WTC11 (cell line): ENCODE results near the gene USB1. TPM values are rescaled to one million over a fixed set of nuclear protein-coding genes. Genes with fewer than 3 reads are reported as not detected.

Experiments used
- ATAC-seq: fragments of 200-7000 bp; cut with Tn5 transposase; 2 replicates; pipeline ENCODE4 v1.10.0; 2021; ENCODE audit warnings: mild to moderate bottlenecking, moderate library complexity
- CTCF ChIA-PET: fragments of 300-600 bp; sonication (Branson Sonifier 250); formaldehyde crosslinking; loops from one replicate; lab custom pipeline; 2021; ENCODE audit warnings: antibody characterized with exemption; lab: Charles Lee
- POLR2A ChIA-PET: fragments of 350-600 bp; sonication (Branson Sonifier 250); formaldehyde crosslinking; loops from one replicate; lab custom pipeline; 2021; ENCODE audit warnings: antibody characterized with exemption; lab: Charles Lee
- DNase-seq: peaks from one replicate; pipeline ENCODE4 v3.0.0; 2021; ENCODE audit warnings: low spot score
- H3K27ac Mint-ChIP-seq: 2 replicates; pipeline ENCODE4 v1.8.0; 2021; ENCODE audit warnings: mixed read lengths
- H3K27me3 Mint-ChIP-seq: 2 replicates; pipeline ENCODE4 v1.8.0; 2021; ENCODE audit warnings: low read depth, mild to moderate bottlenecking, moderate library complexity, mixed read lengths
- H3K36me3 Mint-ChIP-seq: 2 replicates; pipeline ENCODE4 v1.8.0; 2021; ENCODE audit warnings: mixed read lengths
- H3K4me1 Mint-ChIP-seq: 2 replicates; pipeline ENCODE4 v1.8.0; 2022; ENCODE audit warnings: mixed read lengths
- H3K4me3 Mint-ChIP-seq: 2 replicates; pipeline ENCODE4 v1.8.0; 2021; ENCODE audit warnings: mild to moderate bottlenecking, moderate library complexity, mixed read lengths
- H3K9me3 Mint-ChIP-seq: 2 replicates; pipeline ENCODE4 v1.8.0; 2021; ENCODE audit warnings: mixed read lengths
- AFF4 ChIP-seq: sonication (generic); formaldehyde crosslinking; IDR thresholded peaks from 2 replicates; pipeline ENCODE4 v1.8.1; 2023; ENCODE audit warnings: mild to moderate bottlenecking, missing genetic modification reagents, borderline replicate concordance
- ARID4B ChIP-seq: sonication (generic); formaldehyde crosslinking; IDR thresholded peaks from 2 replicates; pipeline ENCODE4 v1.8.0; 2023; ENCODE audit warnings: missing genetic modification reagents, mild to moderate bottlenecking, borderline replicate concordance
- E2F5 ChIP-seq: sonication (generic); formaldehyde crosslinking; IDR thresholded peaks from 2 replicates; pipeline ENCODE4 v1.8.1; 2022; ENCODE audit warnings: mild to moderate bottlenecking, moderate library complexity, missing genetic modification reagents
- ERG ChIP-seq: fragments of 250-450 bp; sonication (Bioruptor Pico); IDR thresholded peaks from 2 replicates; pipeline ENCODE4 v1.8.0; 2021; ENCODE audit warnings: mild to moderate bottlenecking
- FOXP4 ChIP-seq: sonication (generic); formaldehyde crosslinking; IDR thresholded peaks from 2 replicates; pipeline ENCODE4 v1.8.0; 2022; ENCODE audit warnings: mild to moderate bottlenecking, missing genetic modification reagents
- GTF2I ChIP-seq: fragments of 250-450 bp; sonication (Bioruptor Pico); conservative IDR thresholded peaks from 2 replicates; pipeline ENCODE4 v1.4.0; 2021; ENCODE audit warnings: mild to moderate bottlenecking
- HMGA2 ChIP-seq: fragments of 250-450 bp; sonication (Bioruptor Pico); IDR thresholded peaks from 2 replicates; pipeline ENCODE4 v1.4.0; 2021; ENCODE audit warnings: mild to moderate bottlenecking, moderate library complexity
- IRF2 ChIP-seq: sonication (generic); formaldehyde crosslinking; IDR thresholded peaks from 2 replicates; pipeline ENCODE4 v1.8.0; 2022; ENCODE audit warnings: low read depth, missing genetic modification reagents, borderline replicate concordance
- JAZF1 ChIP-seq: fragments of 250-450 bp; sonication (Bioruptor Pico); IDR thresholded peaks from 2 replicates; pipeline ENCODE4 v1.9.0; 2021; ENCODE audit warnings: moderate library complexity, mild to moderate bottlenecking, inconsistent platforms
- MXD4 ChIP-seq: fragments of 250-450 bp; sonication (Bioruptor Pico); IDR thresholded peaks from 2 replicates; pipeline ENCODE4 v1.8.0; 2021; ENCODE audit warnings: mild to moderate bottlenecking, moderate library complexity, borderline replicate concordance
- OVOL2 ChIP-seq: fragments of 250-450 bp; sonication (Bioruptor Pico); IDR thresholded peaks from 2 replicates; pipeline ENCODE4 v1.9.0; 2021; ENCODE audit warnings: mild to moderate bottlenecking, borderline replicate concordance
- TP53 ChIP-seq: sonication (generic); formaldehyde crosslinking; IDR thresholded peaks from 2 replicates; pipeline ENCODE4 v1.8.1; 2023; ENCODE audit warnings: mild to moderate bottlenecking, missing genetic modification reagents
- ZBTB21 ChIP-seq: sonication (generic); formaldehyde crosslinking; IDR thresholded peaks from 2 replicates; pipeline ENCODE4 v1.8.1; 2023; ENCODE audit warnings: mild to moderate bottlenecking, missing genetic modification reagents, borderline replicate concordance
- ZBTB43 ChIP-seq: sonication (generic); formaldehyde crosslinking; IDR thresholded peaks from 2 replicates; pipeline ENCODE4 v1.8.1; 2023; ENCODE audit warnings: mild to moderate bottlenecking, missing genetic modification reagents
- ZMAT4 ChIP-seq: fragments of 250-450 bp; sonication (Bioruptor Pico); IDR thresholded peaks from 2 replicates; pipeline ENCODE4 v1.9.0; 2021; ENCODE audit warnings: mild to moderate bottlenecking
- ZNF219 ChIP-seq: sonication (generic); formaldehyde crosslinking; IDR thresholded peaks from 2 replicates; pipeline ENCODE4 v1.8.0; 2023; ENCODE audit warnings: missing genetic modification reagents, mild to moderate bottlenecking, borderline replicate concordance
- ZNF317 ChIP-seq: sonication (generic); formaldehyde crosslinking; IDR thresholded peaks from 2 replicates; pipeline ENCODE4 v1.8.1; 2023; ENCODE audit warnings: low read depth, mild to moderate bottlenecking, moderate library complexity, missing genetic modification reagents, borderline replicate concordance
- total RNA-seq: library from RNA; stranded (reverse); gene quantifications from 3 replicates; pipeline ENCODE4 v1.2.3, GENCODE V29; 2021

The USB1 gene
- total RNA-seq, 1 experiment from 2014 or later: 67.1 TPM

- H3K9me3 Mint-ChIP-seq: no peaks in the 10 kb centered on the region
- TF ChIP-seq ZBTB43 (CRISPR knock-in tag): no peak
- TF ChIP-seq AFF4 (CRISPR knock-in tag): no peak
- no peak for TF ChIP-seq GTF2I (CRISPR knock-in tag)
- H3K27me3 Mint-ChIP-seq: no peaks in the 10 kb centered on the region
- H3K27ac Mint-ChIP-seq: no peak overlapping the region
- ChIA-PET POLR2A (no interaction called here), CTCF (interaction anchor here (1.0 to 3.0 kb wide), 4 partner anchors 30 to 59 kb away, joined by 4 to 10 read pairs (median 5); no protein-coding TSS in a partner anchor)
- ATAC-seq: peak; percentile 46
- DNase-seq: no peak
- H3K36me3 Mint-ChIP-seq: no peaks in the 10 kb centered on the region
- peaks cover 13% of the 10 kb centered on the region for H3K4me1 Mint-ChIP-seq
- H3K4me3 Mint-ChIP-seq: no peak overlapping the region
These were observed 61.6 kb downstream of the USB1 start for GRCh38 chr16:58062821-58063220.

- H3K9me3 Mint-ChIP-seq: no peaks in the 10 kb centered on the region
- ChIA-PET POLR2A (no interaction called here), CTCF (interaction anchor here (1.0 to 3.0 kb wide), 4 partner anchors 31 to 58 kb away, joined by 4 to 10 read pairs (median 5); no protein-coding TSS in a partner anchor)
- no peak overlapping the region for H3K27ac Mint-ChIP-seq
- no peaks in the 10 kb centered on the region for H3K27me3 Mint-ChIP-seq
- no peak overlapping the region for H3K4me3 Mint-ChIP-seq
- H3K4me1 Mint-ChIP-seq: peaks cover 13% of the 10 kb centered on the region
- DNase-seq: no peak
- H3K36me3 Mint-ChIP-seq: no peaks in the 10 kb centered on the region
- ATAC-seq: no peak; the same call in 1 of the 2 replicates
- no peak for TF ChIP-seq HMGA2
- TF ChIP-seq IRF2: no peak
- TF ChIP-seq FOXP4 (CRISPR knock-in tag): no peak
- no peak for TF ChIP-seq E2F5 (CRISPR knock-in tag)
- no peak for TF ChIP-seq ERG (CRISPR knock-in tag)
- no peak for TF ChIP-seq ZNF317 (CRISPR knock-in tag)
- TF ChIP-seq ZBTB43 (CRISPR knock-in tag): no peak
- TF ChIP-seq MXD4 (CRISPR knock-in tag): no peak
- no peak for TF ChIP-seq TP53 (CRISPR knock-in tag)
- no peak for TF ChIP-seq ARID4B (CRISPR knock-in tag)
- no peak for TF ChIP-seq ZBTB21 (CRISPR knock-in tag)
- no peak for TF ChIP-seq ZNF219 (CRISPR knock-in tag)
- no peak for TF ChIP-seq ZMAT4
- TF ChIP-seq OVOL2 (CRISPR knock-in tag): no peak
- TF ChIP-seq JAZF1 (CRISPR knock-in tag): no peak
These were observed 62.3 kb downstream of the USB1 start for GRCh38 chr16:58063377-58064076.
